ENCODE results near the gene ARHGAP22. TPM values are rescaled to one million over a fixed set of nuclear protein-coding genes. Genes with fewer than 3 reads are reported as not detected.

The ARHGAP22 gene
- total RNA-seq, 4 donors from 2014 or later: 7.7 to 16.5 (median 14.3) TPM

DNA sequence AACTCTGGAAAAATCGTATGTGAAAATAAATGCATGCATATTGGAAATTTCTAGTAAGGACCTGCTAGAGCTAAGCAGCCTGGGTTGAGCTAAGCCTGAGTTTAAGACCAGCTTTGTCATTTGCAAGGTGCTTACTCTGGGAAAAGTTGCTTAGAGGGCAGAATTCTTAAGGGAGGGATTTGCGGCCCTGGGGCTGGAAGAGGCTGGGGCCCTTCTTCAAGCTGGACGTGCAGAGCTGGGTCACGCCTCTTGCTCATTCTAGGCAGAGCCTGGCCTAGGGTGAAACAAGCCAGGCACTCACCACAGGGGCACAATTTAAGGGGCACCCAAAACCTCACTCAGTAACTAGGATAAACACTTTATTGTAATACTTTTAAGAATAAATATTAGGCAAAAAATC lies 137.2 kb downstream of the ARHGAP22 start:
- no peak for DNase-seq (ENCODE audit: low spot score in 2 of 2)
- TF ChIP-seq POLR2A (IDR thresholded peaks at IDR 0.05) (no peak), EP300 (IDR thresholded peaks at IDR 0.05) (no peak)
- TF ChIP-seq, protein P1, sequence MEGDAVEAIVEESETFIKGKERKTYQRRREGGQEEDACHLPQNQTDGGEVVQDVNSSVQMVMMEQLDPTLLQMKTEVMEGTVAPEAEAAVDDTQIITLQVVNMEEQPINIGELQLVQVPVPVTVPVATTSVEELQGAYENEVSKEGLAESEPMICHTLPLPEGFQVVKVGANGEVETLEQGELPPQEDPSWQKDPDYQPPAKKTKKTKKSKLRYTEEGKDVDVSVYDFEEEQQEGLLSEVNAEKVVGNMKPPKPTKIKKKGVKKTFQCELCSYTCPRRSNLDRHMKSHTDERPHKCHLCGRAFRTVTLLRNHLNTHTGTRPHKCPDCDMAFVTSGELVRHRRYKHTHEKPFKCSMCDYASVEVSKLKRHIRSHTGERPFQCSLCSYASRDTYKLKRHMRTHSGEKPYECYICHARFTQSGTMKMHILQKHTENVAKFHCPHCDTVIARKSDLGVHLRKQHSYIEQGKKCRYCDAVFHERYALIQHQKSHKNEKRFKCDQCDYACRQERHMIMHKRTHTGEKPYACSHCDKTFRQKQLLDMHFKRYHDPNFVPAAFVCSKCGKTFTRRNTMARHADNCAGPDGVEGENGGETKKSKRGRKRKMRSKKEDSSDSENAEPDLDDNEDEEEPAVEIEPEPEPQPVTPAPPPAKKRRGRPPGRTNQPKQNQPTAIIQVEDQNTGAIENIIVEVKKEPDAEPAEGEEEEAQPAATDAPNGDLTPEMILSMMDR (IDR thresholded peaks at IDR 0.05): no peak
- WGBS, 2 donors: 69 to 70% methylated on average over 4 of the region's 4 CpGs
- no peak overlapping the region for H3K27ac ChIP-seq
- no peak overlapping the region for H3K4me3 ChIP-seq
- no peaks in the 10 kb centered on the region for H3K9me3 ChIP-seq
- peaks cover 0 to 20% of the 10 kb centered on the region in 2 donors for H3K27me3 ChIP-seq
- H3K36me3 ChIP-seq: no peaks in the 10 kb centered on the region
- H3K4me1 ChIP-seq: peaks cover 0 to 4% (median 0%) of the 10 kb centered on the region in 4 donors

- H3K9me3 ChIP-seq: no peaks in the 10 kb centered on the region
Measured at GRCh38 chr10:48466611-48467240, 138.1 kb downstream of the ARHGAP22 start.

GRCh38 chr10:48465860-48466521 lies 138.9 kb downstream of the ARHGAP22 start:
- Histone ChIP-seq H3K9me3 (no peaks in the 10 kb centered on the region), H3K4me1 (peaks cover 0 to 4% (median 0%) of the 10 kb centered on the region in 4 donors), H3K27ac (no peak overlapping the region), H3K36me3 (no peaks in the 10 kb centered on the region), H3K4me3 (peak overlapping the region in 1 of 4 donors; percentile 15), H3K27me3 (peaks cover 0 to 20% of the 10 kb centered on the region in 2 donors)
- no peak for DNase-seq (ENCODE audit: low spot score in 2 of 2)
- no peak for TF ChIP-seq POLR2A (IDR thresholded peaks at IDR 0.05)
- TF ChIP-seq, protein P1 (IDR thresholded peaks at IDR 0.05): no peak
- TF ChIP-seq EP300 (IDR thresholded peaks at IDR 0.05): no peak
- WGBS, 2 donors: 56 to 75% methylated on average over 6 to 42 of the region's 42 CpGs

More at GRCh38 chr10:48466611-48467240, 138.1 kb downstream of the ARHGAP22 start:
- Histone ChIP-seq H3K27me3 (peaks cover 0 to 20% of the 10 kb centered on the region in 2 donors), H3K4me3 (no peak overlapping the region), H3K4me1 (peaks cover 0 to 4% (median 0%) of the 10 kb centered on the region in 4 donors), H3K36me3 (no peaks in the 10 kb centered on the region), H3K27ac (no peak overlapping the region)
- 4 to 28% methylated on average over 14 to 41 of the region's 43 CpGs for WGBS, 2 donors
- no peak for DNase-seq (ENCODE audit: low spot score in 2 of 2)
- TF ChIP-seq POLR2A (IDR thresholded peaks at IDR 0.05): no peak
- TF ChIP-seq, protein P1 (IDR thresholded peaks at IDR 0.05): no peak
- no peak for TF ChIP-seq EP300 (IDR thresholded peaks at IDR 0.05)

DNA sequence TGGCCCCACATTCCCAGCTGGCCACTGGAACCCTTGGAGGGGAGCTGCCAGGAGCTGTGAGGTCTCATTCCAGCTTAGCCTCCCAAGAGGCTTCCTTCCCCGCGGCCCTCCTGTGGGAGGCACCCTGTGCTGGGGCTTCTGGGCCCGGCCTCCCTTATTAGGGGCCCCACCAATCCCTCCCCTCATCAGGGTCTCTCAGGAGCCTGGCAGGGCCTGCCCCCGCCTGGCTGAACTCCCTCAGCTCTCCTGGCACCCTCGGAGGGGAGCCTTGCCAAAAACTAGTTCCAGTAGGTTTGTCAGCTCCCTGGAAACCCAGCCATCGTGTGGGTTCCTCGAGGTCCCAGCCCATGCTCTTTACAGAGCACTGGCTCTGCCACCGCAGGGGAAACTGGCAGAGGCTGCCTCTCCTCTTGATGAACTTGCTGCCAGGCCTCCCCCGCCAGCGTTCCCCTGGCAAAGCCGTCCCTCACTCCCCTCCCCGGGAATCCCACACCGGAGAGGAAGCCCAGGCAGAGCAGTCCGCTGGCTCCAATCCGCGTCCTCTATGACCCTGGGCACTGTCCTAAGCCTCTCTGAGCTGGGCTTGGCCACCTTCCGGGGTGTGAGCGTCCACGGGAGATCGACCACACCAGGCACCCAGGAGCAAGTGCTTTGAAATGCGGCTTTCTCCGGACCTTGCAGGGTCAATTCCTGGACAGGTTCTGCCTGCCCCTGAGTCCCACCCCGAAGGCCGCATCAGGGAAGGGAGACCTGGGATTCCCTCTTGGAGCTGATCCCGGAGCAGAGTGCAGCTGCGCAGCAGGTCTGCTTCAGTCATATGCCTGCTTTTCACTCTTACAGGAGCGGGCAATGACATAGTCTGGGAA lies 139.8 kb downstream of the ARHGAP22 start:
- Histone ChIP-seq H3K27ac (no peak overlapping the region), H3K27me3 (peaks cover 0 to 20% of the 10 kb centered on the region in 2 donors), H3K4me1 (peaks cover 0 to 4% (median 0%) of the 10 kb centered on the region in 4 donors), H3K4me3 (no peak overlapping the region), H3K36me3 (no peaks in the 10 kb centered on the region), H3K9me3 (no peaks in the 10 kb centered on the region)
- DNase-seq (ENCODE audit: low spot score in 2 of 2): no peak
- 67 to 76% methylated on average over 19 of the region's 27 CpGs for WGBS, 2 donors
- TF ChIP-seq, protein P1 (IDR thresholded peaks at IDR 0.05): no peak
- no peak for TF ChIP-seq POLR2A (IDR thresholded peaks at IDR 0.05)
- no peak for TF ChIP-seq EP300 (IDR thresholded peaks at IDR 0.05)

Data from tibial nerve (tissue), 4 donors.